ENCODE data around the gene CLDN9.

Gene CLDN9

DNA sequence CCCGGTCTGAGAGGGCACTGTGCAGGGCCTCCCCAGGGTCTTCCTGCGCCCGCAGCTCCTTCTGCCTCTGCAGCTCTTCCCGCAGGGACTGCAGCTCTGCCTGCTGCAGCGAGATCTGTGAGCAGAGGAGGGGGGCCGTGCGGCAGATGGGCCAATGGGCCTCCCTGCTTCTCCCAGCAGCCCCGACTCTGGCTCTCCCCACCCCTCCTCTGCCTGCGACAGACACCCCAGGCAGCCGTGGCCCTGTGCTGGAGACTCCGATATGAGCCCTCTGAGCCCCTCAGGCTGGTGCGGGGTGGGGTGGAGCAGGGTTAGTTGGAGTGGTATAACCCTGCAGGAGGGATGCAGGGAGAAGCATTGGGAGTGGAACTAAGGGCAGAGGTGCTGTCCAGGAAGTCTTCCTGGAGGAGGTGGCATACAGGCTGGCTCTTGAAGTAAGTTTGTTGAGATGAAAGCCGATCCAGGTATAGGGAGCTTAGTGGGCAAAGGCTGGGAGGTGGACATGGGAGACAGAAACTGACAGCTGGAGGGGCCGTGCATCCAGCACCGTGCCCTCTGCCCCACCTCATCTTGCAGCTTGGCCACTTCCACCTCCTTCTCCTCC is 16.1 kb downstream of the CLDN9 start:
- TF ChIP-seq, protein P1, sequence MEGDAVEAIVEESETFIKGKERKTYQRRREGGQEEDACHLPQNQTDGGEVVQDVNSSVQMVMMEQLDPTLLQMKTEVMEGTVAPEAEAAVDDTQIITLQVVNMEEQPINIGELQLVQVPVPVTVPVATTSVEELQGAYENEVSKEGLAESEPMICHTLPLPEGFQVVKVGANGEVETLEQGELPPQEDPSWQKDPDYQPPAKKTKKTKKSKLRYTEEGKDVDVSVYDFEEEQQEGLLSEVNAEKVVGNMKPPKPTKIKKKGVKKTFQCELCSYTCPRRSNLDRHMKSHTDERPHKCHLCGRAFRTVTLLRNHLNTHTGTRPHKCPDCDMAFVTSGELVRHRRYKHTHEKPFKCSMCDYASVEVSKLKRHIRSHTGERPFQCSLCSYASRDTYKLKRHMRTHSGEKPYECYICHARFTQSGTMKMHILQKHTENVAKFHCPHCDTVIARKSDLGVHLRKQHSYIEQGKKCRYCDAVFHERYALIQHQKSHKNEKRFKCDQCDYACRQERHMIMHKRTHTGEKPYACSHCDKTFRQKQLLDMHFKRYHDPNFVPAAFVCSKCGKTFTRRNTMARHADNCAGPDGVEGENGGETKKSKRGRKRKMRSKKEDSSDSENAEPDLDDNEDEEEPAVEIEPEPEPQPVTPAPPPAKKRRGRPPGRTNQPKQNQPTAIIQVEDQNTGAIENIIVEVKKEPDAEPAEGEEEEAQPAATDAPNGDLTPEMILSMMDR (IDR thresholded peaks at IDR 0.05): no peak

DNA sequence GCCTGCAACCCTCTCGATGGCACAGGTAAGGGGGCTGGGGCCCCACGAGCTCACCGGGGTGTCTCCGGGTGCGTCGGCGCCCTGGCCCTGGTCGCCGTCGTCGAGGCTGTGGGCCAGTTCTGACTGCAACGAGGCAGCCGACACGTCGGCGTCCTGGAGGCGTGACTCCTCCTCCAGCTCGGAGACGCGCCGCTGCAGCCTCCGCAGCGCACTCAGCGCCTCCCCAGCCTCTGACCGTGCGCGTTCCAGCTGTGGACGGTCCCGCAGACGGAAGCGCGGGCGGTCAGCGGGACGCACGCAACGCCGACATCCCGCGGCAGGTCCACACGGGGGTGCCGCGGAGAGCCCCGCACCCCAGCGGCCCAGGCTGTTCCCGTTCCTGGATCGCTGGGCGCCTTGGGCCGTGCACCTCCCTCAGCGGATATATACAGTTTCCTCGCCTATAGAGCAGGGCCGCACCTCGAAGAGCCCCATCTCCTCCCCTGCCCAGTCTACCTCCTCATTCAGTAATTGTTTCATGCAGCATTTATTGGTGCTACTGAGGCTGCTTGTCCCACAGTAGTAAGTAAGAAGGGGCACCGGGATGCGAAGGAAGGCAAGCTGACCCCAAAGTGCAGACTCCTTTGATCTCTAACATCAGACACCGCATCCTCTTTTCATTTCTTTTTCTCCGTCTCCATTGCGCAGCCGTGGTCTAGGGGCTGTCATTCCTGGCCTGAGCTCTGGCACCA is 16.9 kb downstream of the CLDN9 start:
- TF ChIP-seq, protein P1 (IDR thresholded peaks at IDR 0.05): no peak

DNA sequence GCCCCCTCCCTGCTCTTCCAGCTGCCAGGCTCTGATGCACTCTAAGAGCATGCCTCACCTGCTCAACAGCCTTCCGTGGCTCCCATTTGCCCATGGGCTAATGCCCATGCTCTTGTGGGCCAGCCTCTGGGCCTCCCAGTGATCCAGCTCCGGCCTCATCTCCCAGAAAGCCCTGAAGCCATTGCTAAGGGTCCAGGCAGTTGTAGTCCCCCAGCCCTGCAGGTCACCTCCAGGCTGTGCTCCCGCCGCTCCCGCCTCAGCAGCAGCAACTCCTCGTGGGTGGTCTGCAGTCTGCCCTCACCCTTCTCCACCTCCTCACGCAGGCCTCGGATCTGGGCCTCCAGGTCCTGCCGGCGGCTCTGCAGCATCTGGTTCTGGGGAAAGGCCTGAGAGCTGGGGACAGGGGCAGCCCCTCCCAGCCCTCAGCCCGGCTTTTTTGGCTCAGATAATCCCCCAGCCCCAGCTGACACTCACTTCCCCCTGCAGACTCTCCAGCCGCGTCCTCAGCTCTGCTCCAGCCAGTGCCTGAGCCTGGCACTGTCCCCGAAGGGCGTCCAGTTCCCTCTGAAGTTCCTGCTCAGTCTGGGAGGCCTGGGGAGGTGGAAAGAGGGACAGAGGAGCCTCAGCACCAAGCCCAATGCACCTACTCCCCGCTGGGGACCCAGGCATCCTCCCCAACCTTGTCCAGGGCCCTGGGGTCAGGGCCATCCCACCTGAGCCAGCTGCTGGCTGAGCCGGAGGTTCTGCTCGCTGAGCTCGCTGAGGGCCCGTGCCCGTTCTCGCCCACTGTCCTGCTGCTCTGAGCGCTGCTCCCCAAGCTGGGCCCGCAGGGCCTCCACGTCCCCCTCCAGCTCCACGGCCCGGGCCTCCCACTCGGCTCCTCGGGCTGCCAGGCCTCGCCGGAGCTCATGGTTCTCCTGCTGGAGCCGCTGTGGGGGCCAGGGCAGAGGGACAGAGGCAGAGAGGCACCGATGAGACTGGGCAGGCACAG is 17.8 kb downstream of the CLDN9 start:
- TF ChIP-seq, protein P1 (IDR thresholded peaks at IDR 0.05): no peak

DNA sequence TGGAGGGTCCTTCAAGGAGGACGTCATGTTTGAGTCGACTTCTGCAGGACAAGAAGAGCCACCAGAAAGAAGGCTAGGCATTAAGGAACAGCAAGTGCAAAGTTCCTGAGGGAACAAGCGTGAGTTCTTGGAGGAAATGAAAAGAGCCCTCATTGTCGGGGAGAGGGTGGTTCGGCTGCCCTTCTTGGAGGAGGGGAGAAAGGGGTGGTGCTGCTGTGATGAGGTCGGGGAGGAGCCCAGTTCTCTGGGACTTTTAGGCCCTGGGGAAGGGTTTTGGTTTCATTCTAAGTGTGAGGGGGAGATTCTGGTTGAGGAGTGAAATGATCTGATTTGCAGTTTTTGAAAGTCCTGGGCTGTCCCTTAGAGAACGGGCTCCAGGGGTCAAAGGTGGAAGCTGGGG is 19.9 kb downstream of the CLDN9 start:
- TF ChIP-seq, protein P1 (IDR thresholded peaks at IDR 0.05): no peak

DNA sequence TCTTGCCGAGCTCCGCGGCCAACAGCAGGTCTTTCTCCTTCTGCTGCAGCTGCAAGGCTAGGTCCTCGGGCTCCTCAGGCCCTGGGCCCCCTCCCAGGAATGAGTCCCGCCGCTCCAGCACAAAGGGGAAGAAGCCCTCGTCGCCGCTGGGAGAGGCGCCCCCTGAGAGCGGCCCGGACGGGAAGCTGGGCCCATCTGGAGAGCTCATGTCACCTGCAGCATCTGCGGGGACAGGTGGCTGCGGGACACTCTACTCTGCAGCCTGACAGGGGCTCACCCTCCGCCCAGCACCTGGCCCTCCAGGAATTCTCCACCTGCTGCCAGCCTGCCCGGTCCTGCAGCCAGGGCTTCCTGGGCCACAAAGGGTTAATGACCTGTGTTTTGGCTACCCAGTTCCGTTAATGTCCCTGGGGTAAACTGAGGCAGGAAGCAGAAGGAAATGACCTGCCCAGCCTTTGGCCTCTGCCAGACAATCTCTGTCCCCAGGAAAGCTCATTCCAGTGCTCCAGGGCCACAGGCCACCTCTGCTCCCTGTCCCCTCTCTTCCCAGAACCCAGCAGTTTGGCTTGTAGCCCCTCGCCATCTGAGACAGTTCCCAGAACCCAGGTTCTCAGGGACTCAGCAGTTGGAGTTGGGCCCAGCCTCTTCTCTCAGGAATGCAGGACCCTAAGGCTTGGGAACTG is 22.7 kb downstream of the CLDN9 start:
- TF ChIP-seq, protein P1 (IDR thresholded peaks at IDR 0.05): no peak

DNA sequence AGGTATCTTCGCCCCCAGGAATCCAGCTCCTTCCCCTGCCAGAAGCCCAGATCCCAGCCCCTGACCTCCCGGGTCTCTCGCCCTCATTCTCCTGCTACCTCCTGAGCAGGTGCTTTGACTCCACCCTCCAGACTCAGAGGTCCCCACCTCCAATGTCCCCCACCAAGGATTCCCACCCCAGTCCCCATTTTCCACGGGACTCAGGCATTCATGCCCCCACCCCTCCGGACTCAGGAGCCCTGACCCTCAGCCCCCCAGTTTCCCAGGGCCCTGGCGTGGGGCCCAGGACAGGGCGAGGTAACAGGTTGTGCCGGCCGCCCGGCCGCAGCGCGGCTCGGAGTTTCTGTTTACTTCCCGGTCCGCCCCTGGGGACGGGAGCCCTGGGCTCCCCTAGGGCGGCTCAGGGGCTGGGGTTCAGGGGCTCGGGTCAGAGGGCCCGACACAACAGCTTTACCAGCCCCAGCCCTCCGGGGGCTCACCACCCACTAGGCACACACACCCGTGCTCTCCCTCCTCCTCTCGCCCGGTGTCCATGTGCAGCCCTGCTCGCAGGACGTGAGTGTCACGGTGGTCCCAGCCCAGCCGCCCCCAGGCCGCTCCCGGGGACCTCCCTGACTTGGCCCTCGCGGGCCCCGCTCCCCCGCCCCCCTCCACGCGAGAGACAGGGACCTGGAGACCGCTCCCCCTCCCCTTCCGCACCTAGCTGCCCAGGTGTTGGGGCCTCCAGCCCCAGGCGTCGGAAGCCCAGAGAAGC is 23.4 kb downstream of the CLDN9 start:
- TF ChIP-seq, protein P1 (IDR thresholded peaks at IDR 0.05): no peak
